GM11168 (cell line): ENCODE measurements around the gene BCL2L2.

Experiments used
- in situ Hi-C: fragments of 300-500 bp; cut with MboI; formaldehyde crosslinking; loops from one replicate; pipeline ENCODE4 v1.12.0; 2022; ENCODE audit warnings: low sequenced_read_pairs; ENCODE audit not compliant: unreplicated experiment

The BCL2L2 gene

DNA sequence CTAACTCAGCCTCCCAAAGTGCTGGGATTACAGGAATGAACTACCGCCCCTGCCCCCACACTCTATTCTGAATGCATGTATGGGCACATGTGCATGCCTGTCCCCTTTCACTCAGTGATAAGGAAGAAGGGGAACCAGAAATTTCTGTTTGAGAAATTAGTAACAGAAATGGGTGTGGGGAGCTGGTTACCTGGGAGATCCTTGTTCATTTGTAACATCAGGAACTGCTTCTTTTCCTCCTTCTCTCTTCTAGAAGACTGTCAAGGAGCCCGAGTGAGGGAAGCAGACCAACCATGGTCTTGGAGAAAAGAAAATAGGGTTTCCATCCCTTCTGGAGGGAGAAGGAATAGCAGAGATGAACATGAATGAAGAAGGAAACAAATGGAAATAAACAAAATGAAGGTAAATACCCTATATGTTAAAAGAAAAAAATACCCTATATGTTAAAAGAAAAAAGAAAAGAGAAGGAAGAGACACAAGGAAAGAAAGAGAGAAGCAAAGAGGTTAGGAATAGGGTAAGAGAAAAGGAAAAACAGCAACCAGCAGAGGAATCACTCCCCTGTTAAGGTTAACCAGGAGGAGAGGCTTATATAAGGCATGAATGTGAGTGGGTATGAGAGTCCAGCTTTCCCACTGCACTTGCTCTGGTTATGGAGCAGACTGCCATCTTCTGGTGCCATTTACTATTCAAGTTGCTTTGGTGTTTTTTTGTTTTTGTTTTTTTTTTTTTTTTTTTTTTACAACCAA, 7.2 kb upstream of the BCL2L2 start:
- in situ Hi-C loops, result loop anchor here (10.0 kb wide), 1 partner anchor 185 kb away; the partner anchor contains the start of gene CEBPE

DNA sequence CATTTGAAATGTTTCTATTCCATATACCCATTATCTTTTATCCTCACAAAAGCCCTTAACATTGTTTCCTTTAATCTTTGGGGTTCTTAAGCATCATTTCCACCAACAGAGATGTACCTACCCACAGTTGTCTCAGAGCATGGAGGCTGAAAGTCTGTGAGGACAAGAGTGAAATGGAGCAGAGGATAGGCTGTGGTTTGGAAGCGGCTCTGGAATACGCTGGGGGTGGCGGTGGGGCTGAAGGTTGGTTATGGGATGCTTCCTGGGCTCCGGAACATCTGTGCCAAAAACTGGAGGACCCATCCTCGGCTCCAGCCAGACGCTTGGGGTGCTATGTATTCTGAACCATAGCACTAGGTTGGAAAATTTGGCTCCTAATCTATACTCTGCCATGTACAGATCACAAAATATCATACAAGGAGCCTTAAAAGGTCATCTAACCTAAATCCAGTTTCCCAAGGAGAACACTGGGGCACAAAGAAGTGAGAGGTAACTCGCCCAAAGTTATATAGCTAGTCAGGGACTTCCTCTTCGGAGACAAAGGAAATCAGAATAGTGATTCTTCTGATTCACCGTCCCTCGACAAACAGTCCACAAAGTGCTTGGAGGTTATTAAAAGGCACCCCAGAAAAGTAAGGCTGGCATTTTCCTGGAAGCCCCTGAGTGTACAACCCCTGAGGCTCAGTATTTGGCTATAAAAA, 6.5 kb upstream of the BCL2L2 start:
- in situ Hi-C loops, result loop anchor here (10.0 kb wide), 1 partner anchor 185 kb away; the partner anchor contains the start of gene CEBPE

DNA sequence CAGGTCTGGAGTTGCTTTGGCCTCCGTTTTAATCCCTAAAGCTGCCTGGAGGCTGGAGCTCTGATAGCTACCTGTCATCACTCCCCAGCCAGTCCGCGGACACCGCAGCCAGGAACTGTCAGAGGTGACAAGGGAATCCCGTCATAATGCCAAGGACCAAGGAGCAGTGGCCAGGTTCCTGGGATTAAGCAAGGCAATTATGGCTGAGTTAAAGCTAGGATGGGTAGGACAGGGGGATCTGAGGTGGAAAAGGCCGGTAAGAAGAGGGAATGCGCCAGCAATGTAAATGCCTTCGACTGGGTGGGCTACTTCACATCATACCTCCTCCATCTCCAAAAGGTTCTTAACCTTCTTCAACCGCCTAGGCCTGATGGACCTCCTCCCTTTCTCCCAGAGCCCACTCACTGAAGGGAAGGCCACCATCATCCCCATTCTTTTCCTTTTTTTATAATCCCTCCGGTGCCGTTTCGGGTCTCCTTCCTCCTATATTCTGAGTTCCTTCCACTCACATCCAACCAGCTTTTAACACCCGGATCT, 5.9 kb upstream of the BCL2L2 start:
- in situ Hi-C loops, result no loop called here

DNA sequence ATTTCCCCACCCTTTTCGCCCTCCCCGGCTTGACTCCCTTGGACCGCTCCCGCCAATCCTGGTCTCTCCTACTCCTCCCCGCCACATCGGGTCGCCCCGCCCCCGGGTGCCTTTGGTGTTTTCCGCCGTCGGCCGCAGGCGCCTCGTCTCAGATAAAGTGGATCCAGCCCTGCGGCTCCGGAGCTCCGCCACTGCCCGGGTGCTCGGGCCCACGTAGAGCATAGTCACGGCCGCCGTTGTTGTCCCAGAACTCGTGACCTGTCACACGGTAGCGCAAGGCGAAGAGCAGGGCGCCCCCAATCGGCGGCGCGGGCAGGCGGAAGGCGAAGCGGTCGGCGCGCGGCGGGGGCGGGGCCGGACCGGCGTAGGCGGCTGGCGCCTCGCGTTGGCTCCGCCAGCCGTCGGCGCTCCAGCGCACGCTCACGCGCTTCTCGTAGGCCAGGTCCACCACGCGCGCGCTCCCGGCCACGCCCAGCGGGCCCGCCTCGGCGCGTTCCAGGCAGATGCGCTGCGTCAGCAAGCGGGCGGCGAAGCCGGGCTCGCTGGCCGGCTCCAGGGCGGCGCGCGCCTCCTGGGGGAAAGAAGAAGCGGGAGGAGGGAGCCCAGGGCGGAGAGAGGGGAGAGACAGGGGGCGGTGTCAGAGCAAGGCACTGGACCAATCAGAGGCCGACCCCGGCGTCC, 5.2 kb upstream of the BCL2L2 start:
- in situ Hi-C loops, result no loop called here

DNA sequence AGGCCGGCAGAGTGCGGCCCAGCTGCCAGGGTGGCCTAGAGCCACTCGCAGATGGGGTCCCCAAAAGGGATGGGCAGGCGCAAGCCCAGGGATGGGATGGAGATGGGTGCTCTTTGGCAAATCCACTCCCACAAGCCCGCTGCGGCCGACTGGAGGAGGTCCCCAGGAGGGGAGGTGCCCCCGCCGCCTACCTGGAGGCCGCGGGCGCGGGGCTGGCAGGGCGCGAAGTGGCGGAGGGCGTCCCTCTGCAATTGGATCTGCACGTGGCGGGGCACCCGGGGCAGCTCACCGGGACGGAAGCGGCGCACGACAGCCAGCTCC, 4.7 kb upstream of the BCL2L2 start:
- in situ Hi-C loops, result no loop called here

DNA sequence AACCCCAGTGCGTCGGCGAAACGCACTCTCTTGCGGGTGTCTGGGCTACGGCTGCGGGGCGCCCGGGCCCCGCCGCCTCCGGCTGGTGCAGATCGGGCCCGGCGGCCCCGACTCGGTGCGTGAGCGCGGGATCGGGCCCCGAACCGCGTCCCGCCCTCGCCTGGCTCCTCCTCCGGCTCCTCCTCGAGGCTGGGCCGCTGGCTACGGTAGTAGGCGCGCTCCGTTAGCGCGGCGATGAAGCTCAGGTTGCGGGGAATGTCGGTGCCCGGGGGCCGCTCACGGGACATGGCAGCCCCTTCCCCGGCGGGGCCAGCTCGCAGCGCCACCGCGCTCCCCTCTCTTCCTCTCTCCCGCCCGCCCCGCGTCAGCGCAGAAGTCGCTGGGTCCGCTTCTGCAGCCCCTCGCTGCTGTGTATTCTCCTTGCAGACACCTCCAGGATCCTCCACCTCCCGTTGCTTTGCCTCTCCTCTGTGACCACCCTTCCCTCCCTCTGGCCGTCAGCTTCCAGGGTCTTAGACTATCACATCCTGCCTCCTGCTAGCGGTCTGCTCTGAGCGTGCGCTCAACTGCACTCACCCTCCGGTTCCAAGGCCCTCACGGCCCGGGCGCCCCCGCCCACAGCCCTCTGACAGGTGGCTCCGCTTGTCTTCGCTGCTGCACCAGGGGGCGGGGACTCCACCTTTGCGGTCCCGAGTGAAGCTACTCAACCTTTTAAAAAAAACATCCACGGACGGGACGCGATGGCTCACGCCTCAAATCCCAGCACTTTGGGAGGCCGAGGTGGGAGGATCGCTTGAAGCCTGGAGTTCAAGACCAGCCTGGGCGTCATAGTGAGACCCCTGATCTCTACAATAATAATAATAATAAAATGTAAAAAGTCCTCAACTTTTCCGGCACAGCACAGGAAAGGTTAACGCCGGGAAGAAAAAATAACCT, 4.1 kb upstream of the BCL2L2 start, which contains the start of gene PPP1R3E:
Gene PPP1R3E (minus strand): TSS at position 570 of the 936 bp plus-strand sequence. CDS start 283 bp downstream, at position 287.
- in situ Hi-C loops, result no loop called here

DNA sequence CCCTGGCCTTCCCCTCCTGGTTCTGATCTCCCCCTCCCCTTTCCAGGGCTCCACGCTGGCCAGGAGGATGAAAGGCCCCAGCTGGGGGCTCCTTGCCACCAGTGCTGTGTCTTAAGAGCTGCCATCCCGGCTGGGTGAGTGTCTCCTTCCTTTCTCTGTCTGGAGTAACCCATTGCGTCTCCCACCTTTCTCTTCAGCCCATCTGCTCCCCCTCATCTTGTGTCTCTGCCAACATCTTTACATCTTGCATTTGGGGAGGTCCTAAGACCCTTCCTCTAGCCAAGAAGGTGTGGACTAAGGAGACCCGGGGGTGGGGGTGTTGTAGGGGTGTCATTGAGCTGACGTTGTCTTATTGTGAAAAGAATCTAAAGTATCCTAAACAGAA, 505 bp downstream of the BCL2L2 start:
- in situ Hi-C loops, result no loop called here

DNA sequence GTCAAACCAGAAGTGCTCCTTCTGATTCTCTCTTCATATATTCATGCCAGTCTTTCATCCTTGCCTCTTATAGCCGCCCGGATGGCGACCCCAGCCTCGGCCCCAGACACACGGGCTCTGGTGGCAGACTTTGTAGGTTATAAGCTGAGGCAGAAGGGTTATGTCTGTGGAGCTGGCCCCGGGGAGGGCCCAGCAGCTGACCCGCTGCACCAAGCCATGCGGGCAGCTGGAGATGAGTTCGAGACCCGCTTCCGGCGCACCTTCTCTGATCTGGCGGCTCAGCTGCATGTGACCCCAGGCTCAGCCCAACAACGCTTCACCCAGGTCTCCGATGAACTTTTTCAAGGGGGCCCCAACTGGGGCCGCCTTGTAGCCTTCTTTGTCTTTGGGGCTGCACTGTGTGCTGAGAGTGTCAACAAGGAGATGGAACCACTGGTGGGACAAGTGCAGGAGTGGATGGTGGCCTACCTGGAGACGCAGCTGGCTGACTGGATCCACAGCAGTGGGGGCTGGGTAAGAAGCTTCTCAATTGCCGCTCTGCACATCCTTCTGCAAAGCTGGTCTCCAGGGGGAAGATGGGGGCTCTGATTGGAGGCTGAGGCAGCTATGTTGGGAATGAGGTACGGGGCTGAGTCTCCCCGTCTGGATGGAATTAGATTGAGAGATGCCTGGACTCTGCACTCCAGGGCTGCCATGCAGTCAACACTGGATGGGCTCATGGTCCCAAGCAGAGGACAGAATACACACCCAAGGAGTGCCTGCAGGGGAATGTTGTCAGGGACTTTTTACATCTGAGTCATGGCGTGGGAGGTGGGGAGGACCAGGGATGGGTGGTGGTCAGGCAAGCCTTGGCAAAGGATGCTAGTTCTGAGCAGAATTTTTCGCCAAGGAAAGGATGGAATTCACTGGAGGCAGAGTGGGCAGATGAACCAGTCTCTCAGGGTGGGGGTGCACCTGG, 1.3 kb downstream of the BCL2L2 start:
- in situ Hi-C loops, result no loop called here

DNA sequence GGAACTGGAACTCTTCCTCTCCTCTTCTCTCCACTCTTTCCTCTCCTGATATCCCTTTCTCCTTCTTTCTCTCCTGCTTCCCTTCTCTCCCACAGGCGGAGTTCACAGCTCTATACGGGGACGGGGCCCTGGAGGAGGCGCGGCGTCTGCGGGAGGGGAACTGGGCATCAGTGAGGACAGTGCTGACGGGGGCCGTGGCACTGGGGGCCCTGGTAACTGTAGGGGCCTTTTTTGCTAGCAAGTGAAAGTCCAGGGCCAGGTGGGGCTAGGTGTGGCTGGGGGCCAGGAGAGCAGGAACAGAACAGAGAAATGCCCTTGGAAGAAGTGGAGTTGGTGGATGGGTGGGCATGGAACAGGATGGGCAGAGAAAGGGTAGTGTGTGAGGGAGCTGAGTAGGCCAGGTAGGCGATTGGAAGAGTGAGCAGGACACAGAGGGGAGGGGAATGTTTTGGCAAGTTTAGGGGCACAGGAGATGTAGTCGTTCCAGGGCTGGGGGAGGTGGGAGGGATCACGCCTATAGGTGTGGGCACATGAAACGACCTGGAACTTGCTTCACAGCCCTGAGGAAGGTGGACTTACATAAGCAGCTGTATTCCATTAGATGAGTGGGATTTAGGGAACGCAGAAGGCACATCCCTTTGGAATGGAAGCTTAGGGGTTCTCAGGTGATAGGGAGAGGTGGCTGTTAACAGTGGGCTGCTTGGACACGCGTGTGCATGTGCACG, 2.2 kb downstream of the BCL2L2 start:
- in situ Hi-C loops, result no loop called here

DNA sequence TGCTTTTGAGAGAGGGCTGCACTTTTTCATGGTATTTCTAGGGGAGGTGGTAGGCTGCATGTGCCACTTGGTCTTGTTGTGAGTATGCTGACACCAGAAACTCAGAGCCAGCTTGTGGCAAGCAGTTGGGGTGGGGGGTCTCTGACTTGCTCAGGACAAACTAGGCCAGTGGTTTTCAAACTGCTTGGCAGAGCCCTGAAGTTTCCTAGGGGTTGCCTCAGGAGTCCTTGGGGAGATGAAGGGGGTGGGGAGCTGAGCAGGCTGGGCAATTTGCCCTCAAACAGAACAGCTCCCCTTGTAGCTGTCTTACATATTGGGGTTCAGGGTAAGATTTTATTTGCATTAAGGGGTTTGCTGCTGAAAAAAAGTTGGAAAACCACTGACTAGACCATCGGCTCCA, 3.9 kb downstream of the BCL2L2 start:
- in situ Hi-C loops, result no loop called here

DNA sequence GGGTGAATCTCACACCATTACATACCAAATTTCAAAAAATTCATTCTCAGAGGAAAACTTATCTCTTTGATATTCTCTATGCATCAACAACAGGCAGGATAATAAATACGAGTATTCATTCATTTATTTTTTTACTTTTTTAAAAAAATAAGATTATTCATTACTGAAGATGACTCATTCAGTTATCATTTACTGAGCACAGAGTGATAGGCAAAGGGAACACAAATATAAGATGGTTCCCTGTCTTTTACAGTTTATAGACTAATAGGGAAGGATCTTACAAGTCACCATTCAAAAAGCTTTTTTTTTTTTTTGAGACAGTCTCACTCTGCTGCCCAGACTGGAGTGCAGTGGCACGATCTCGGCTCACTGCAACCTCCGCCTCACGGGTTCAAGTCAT, 9.7 kb downstream of the BCL2L2 start:
- in situ Hi-C loops, result no loop called here

DNA sequence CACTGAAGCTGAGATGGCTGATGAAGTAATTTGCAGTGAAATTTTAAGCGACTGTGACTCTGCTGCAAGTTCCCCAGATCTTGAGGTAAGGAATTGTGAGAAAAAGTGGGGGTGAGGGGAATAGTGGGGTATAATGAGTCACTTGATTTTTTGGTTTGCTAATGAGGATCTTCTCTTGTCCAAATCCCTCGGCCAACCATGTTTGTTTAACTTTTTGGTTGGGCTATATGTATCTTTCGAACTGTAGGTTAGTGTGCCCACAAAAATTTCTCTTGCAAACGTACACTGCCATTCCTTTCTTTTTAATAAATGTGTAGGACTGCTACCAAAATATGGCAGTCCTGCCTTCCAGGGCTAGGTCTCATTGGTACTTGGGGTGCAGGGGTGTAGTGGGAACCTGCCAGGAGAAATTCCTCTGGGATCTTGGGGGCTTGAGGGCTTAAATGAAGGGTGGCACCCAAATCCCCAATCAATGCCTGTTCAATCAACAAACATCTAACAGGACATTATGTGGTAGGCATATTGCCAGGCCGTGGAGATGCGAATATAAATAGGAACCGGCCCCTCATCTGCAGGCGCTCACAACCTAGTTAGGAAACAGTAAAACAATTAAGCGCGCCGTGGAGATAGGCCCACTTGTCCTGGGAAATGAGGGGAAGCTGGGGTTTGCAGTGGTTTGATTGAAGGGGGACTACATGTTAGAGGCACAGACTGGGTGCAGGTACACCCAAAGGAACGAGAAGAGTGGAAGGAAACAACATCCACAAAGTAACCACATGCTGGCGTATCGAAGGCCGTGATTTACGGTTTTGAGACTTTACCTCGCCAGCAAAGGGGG, 13.3 kb downstream of the BCL2L2 start:
- in situ Hi-C loops, result no loop called here

DNA sequence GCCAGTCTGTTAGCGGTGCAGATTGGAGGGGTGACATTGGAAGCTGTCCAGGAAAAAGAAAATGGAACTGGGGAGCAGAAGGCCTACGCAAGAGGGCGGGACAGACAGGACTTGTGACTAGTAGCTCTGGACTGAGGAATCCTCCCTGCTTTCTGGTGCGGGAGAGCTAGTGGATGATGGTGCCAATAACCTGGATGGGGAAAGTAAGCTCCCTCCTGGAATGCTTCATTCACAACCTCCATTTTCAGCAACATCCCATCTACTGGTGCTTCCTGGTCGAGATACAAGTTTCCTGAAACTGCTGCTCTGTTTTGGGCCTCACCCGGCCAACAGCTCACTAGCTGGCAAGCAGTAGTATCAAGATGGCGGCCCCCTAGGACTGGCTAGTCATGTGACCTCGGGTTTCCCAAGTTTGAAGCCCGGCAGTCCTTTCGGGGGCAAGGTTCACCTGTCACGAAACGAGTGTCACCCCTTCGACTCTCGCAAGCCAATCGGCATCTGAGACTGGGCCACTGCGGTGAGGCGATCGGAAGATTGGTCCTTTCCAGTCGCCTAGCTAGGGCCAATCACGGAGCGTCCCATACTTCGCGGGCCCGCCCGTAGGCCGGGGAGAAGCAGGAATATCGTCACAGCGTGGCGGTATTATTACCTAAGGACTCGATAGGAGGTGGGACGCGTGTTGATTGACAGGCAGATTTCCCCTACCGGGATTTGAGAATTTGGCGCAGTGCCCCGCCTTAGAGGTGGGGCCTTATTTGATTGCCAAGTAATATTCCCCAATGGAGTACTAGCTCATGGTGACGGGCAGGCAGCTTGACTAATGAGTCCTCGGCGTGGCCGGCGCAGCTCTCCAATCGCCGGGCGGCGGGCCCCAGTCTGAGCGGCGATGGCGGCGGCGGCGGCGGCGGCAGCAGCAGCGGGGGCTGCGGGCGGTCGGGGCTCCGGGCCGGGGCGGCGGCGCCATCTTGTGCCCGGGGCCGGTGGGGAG, 14.2 kb downstream of the BCL2L2 start, which contains the start of gene PABPN1:
Gene PABPN1 (plus strand): TSS at position 874 of the 988 bp plus-strand sequence. CDS start 13 bp downstream, at position 887.
- in situ Hi-C loops, result no loop called here

DNA sequence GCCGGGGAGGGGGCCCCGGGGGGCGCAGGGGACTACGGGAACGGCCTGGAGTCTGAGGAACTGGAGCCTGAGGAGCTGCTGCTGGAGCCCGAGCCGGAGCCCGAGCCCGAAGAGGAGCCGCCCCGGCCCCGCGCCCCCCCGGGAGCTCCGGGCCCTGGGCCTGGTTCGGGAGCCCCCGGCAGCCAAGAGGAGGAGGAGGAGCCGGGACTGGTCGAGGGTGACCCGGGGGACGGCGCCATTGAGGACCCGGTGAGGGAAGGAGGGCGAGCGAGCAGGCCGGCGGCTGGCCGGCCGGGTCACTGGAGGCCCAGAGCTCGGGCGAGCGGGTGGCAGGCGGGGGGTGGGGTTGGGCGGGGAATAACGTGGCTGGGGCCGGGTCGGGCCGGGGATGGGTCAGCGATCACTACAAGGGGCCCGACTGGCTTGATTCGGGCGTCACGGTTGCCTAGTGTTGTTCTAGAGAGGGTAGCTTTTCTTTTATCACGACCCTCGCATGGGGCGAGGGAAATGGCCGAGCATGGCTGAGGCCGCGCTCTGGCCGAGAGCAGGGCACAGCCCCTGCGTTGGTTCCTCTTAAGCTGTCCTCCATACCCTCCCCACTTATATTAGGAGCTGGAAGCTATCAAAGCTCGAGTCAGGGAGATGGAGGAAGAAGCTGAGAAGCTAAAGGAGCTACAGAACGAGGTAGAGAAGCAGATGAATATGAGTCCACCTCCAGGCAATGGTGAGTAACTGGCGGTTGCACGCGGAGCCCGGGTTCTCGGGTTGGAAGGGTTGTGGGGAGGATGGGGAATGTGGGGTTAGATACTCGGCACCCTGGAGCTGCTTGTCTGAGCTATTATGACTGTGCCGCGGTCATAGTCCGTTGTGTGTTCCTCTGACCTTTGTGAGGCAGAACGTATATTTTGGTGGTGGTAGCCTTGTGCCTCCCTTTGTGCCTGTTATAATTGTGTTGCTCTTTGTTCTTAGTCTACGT, 15.2 kb downstream of the BCL2L2 start:
- in situ Hi-C loops, result no loop called here
